Left cardiac atrium (tissue), 4 donors: ENCODE measurements around the gene NAGLU. TPM values are rescaled to one million over a fixed set of nuclear protein-coding genes. Genes with fewer than 3 reads are reported as not detected.
A peak's percentile ranks its signal among the peaks of the same experiment; 100 is the strongest.

Source experiments
- ATAC-seq, 2 donors: fragments of 200-7000 bp; cut with Tn5 transposase; one replicate each; pipeline ENCODE4 v1.9.1; 2020; ENCODE audit warnings: mild to moderate bottlenecking in 2 of 2, moderate library complexity in 2 of 2
- DNase-seq: peaks from one replicate; pipeline ENCODE4 v3.0.0-alpha.2; 2020
- intact Hi-C, 2 donors: fragments of 100-400 bp; cut with DNase I; formaldehyde crosslinking; loops; one replicate each; pipeline versions ENCODE4 v1.14.1 to v1.15.1; 2022 to 2023
- total RNA-seq, 2 donors: library from RNA; stranded (reverse); fragmentation: NEBNext Ultra II Directional; extraction: Animal tissue kit (Norgen Biotek cat#: 25700); gene quantifications; one replicate each; pipeline ENCODE4 v1.2.1, GENCODE V29; 2021
- donor health status: DM: no; HTN: yes; CAD: no.
- donor health status: DM: no; HTN: yes; CAD: no; lungs with severe emphysema.
- donor health status: DM: yes; HTN: yes; CAD: no.
- donor health status: Dilated cardiomyopathy.

NAGLU gene
- total RNA-seq, 2 donors from 2014 or later, result 15.1 to 20.7 TPM

GRCh38 chr17:42519546-42520491 lies 16.2 kb upstream of the NAGLU start:
- ATAC-seq (peak; percentile 70 to 75), DNase-seq (peak; percentile 93)
- intact Hi-C loops, result loop anchor here (5.0 to 10.0 kb wide), 5 partner anchors 65 to 205 kb away; partner anchors contain the start of genes CAVIN1 (in 2 of the 2) and ATP6V0A1 (in 1 of the 2)

- ATAC-seq (no peak), DNase-seq (no peak)
- intact Hi-C loops, result loop anchor here in 1 of 2 donors (10.0 kb wide), 1 partner anchor 96 kb away; the partner anchor contains the start of gene CAVIN1
Measured at GRCh38 chr17:42520540-42520951, 15.5 kb upstream of the NAGLU start.

GRCh38 chr17:42521036-42521435 lies 15.0 kb upstream of the NAGLU start:
- DNase-seq (no peak), ATAC-seq (no peak)
- intact Hi-C loops, result loop anchor here in 1 of 2 donors (10.0 kb wide), 1 partner anchor 96 kb away; the partner anchor contains the start of gene CAVIN1

- intact Hi-C loops, result loop anchor here in 1 of 2 donors (10.0 kb wide), 1 partner anchor 97 kb away; the partner anchor contains the start of gene CAVIN1
- no peak for ATAC-seq
- DNase-seq, result no peak
Measured at GRCh38 chr17:42521666-42522262, 14.3 kb upstream of the NAGLU start.

DNA sequence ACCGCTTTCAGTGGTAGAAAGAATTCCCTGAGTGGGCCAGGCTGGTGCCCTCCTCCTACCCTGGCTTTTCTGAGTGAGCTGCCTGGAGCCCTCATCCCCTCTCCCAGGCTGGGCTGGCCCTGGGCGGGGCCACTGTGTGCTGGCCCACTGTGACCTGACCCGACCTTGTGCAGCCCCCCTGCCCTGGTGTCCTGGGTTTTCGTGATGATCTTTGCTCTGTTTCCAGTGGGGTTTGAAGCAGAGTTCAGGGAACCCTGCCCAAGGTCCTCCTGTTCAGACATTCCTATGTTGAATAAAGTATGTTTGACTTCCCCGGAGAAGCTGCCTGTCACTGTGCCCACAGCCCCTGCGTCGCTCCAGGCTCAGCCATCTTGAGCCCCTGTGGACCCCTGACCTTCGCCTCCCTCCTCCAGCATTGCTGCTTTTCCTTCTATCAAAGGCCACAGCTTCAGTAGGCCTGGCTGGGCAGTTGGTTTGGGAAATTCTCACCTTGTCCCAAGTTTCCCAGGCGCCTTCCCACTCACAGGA lies 13.7 kb upstream of the NAGLU start:
- intact Hi-C loops, result loop anchor here in 1 of 2 donors (10.0 kb wide), 1 partner anchor 98 kb away; the partner anchor contains the start of gene CAVIN1
- ATAC-seq, result no peak

GRCh38 chr17:42522798-42523278 lies 13.2 kb upstream of the NAGLU start:
- DNase-seq (no peak), ATAC-seq (no peak)
- intact Hi-C loops, result loop anchor here in 1 of 2 donors (10.0 kb wide), 1 partner anchor 98 kb away; the partner anchor contains the start of gene CAVIN1

More for the DNA sequence above, 13.7 kb upstream of the NAGLU start:
- no peak for DNase-seq

GRCh38 chr17:42525221-42525620 lies 10.8 kb upstream of the NAGLU start:
- ATAC-seq, result no peak
- intact Hi-C loops, result loop anchor here (5.0 to 10.0 kb wide), 2 partner anchors 100 to 203 kb away; partner anchors contain the start of gene CAVIN1 (in 1 of the 2)
- no peak for DNase-seq

GRCh38 chr17:42526031-42526444 lies 10.0 kb upstream of the NAGLU start:
- intact Hi-C loops, result loop anchor here (5.0 to 10.0 kb wide), 2 partner anchors 101 to 204 kb away; partner anchors contain the start of gene CAVIN1 (in 1 of the 2)
- ATAC-seq, result peak; percentile 67 to 68
- DNase-seq, result no peak

GRCh38 chr17:42527932-42528331 lies 8.1 kb upstream of the NAGLU start:
- intact Hi-C loops, result loop anchor here (5.0 to 10.0 kb wide), 2 partner anchors 103 to 206 kb away; partner anchors contain the start of gene CAVIN1 (in 1 of the 2)
- DNase-seq, result no peak
- ATAC-seq, result no peak

GRCh38 chr17:42529061-42529460 lies 7.0 kb upstream of the NAGLU start:
- ATAC-seq, result no peak
- intact Hi-C loops, result loop anchor here (5.0 to 10.0 kb wide), 2 partner anchors 104 to 207 kb away; partner anchors contain the start of gene CAVIN1 (in 1 of the 2)
- no peak for DNase-seq

DNA sequence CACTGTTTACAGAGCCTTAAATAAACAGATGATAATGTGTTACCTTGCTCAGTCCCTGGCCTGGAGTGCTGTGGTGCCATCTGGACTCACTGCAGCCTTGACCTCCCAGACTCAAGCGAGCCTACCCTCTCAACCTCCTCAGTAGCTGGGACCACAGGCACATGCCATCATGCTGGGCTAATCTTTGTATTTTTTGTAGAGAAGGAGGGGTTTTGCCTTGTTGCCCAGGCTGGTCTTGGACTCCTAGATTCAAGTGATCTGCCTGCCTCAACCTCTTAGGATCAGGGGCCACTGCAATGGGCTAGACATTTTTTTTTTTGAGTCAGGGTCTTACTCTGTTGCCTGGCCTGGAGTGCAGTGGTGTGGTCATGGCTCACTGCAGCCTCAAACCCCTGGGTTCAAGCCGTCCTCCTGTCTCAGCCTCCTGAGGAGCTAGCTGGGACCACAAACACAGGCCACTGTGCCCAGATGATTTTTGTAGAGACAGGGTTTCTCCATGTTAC lies 5.0 kb upstream of the NAGLU start:
- intact Hi-C loops, result no loop called here

DNA sequence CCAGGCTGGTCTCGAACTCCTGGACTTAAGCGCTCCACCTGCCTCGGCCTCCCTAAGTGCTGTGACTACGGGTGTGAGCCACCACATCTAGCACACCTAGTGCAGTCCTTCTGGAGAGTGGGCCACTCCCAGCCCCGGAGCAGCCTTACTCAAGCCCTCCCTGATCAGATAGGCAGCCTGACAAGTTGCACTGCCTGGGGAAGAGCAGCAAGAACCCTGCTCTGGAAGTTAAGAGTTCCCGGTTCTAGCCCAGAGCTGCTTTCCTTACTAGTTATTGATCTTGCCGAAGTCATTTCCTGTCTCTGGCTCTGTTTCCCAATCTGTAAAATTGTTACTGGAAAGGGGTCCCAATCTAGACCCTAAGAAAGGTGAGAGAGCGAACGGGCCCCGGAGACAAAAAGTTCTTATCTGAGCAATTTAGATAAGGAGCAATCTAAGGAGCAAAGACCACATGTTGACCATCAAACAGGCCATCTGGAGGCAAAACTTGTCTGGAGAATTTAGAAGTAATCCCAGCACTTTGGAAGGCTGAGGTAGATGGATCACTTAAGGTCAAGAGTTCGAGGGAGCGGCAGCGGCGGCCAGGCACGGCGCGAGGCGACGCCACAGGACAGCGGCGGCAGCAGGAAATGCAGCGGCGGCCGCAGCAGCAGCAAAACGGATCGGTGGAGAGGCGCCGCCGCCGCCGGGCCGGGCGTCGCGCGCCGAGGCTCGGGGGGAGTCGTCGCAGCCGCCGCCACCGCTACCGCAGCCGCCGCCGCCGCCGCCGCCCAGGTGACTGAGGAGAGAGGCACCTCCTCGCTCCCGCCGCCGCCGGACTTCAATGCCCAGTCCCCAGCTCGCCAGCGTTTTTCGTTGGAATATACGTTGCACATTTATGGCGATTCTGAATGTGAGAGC lies 4.3 kb upstream of the NAGLU start:
- intact Hi-C loops, result no loop called here
- DNase-seq (peak; percentile 76), ATAC-seq (peak; percentile 30 to 35)

More for the DNA sequence above, 5.0 kb upstream of the NAGLU start:
- DNase-seq (no peak), ATAC-seq (no peak)

DNA sequence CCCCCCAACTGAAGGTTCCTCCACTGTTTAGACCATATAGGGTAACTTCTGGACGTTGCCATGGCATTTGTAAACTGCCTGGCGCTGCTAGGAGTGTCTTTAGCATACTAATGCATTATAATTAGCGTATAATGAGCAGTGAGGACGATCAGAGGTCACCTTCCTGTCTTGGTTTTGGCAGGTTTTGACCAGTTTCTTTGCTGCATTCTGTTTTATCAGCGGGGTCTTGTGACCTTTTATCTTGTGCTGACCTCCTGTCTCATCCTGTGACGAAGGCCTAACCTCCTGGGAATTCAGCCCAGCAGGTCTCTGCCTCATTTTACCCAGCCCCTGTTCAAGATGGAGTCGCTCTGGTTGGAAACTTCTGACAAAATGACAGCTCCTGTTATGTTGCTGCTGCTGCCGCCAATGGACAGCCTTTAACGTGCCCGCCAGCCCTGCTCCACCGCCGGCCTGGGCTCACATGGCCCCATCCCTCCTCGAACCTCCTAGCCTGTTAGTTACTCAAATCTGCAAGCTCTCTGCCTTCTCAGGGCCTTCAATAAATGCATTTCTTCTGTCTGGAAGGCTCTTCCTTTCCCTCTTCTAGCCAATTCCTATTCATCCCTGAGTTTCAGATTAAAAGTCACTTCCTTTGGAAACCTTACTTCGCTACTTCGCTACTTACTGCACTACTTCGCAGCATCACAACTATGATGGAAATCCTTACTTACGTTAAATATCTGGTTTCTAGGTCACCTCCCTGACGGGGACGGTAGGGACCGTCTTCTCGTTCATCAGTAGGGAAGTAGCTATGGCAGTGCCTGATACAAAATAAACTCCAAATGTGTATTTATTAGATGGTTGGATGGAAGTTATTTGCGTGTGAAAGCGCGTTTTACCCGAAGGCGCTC lies 640 bp upstream of the NAGLU start:
- peak in 1 of 2 donors; percentile 3 for ATAC-seq
- intact Hi-C loops, result no loop called here
- DNase-seq, result no peak

- DNase-seq, result peak; percentile 87
- intact Hi-C loops, result no loop called here
- peak; percentile 73 to 78 for ATAC-seq
Measured at GRCh38 chr17:42536372-42537155, 523 bp downstream of the NAGLU start.

- no peak for DNase-seq
- intact Hi-C loops, result no loop called here
- ATAC-seq, result peak in 1 of 2 donors; percentile 3
Measured at GRCh38 chr17:42537156-42537805, 1.2 kb downstream of the NAGLU start.
